NCI-H128 (cell line): ENCODE measurements around the gene D2HGDH.
"Not testable (repeated sequence)": the region's sequence is repeated elsewhere in the genome, so short reads cannot be mapped to it uniquely, and the experiment has no call there.

Experiments used
- DNase-seq: peaks from one replicate; lab custom pipeline; 2025; ENCODE audit not compliant: unreplicated experiment; lab: John Stamatoyannopoulos, UW

D2HGDH gene

DNA sequence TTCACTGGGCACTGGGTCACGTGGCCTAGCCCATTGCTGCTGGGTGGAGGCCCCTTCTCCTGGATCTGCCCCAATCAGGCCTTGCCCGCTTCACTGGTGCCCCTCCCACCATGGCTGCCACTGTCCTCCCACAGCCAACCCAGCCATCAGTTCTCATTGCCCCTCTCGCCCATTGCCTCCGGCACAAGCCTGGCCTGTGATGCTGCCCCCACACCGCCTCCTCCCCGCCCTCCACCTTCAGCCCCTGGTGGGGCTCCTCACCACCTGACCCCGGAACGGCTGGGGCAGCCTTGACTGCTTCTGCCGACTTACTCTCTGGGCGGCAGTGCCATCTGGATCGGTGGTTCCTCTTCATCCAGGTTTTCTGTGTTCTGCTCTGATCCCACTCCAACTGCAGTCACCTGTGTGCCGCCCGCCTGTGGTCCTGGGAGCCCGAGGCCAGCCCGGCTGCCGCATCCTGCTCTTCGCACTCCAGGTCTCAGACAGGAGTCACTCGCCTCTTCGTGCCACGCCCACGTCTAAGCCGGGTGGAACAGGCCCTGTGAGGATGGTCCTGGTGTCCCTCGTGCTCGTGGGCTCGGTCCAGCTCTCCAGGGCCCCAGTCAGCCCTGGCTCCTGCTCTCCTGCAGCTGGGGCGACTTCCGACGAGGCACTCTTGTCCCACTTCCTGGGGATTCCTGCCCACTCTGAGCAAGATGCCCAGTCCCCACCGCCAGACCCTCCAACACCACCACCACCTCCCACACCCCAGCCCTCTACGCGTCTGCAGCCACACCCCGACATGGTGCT lies 14.2 kb downstream of the D2HGDH start:
- DNase-seq = no peak

DNA sequence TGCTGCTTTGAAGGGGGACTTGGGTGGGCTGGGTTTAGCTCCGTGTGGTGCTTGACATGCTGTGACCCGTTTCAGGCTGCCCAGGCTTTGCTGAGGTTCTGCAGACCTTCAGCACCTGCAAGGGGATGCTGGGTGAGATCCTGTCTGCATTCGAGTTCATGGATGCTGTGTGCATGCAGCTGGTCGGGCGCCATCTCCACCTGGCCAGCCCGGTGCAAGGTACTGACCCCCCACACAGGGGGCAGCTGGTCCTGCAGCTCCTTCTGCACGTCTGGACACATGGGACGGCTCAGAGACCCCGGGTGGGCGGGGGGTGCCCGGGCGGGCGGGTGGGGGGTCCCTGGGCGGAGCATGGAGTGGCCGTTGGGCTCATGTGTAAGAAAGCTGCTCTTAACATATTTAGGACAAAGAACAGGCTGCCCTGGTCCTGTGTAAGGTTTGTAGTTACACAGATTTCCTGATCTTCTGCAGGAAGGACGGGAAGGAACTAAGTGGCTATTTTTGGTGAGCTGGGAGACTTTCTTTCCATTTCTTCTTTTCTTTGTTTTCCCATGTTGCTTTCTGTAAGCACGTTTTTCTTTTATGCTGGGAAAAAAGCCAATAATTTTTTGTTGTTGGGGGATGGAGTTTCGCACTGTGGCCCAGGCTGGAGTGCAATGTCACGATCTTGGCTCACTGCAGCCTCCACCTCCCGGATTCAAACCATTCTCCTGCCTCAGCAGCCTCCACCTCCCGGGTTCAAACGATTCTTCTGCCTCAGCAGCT lies 15.8 kb downstream of the D2HGDH start:
- no peak for DNase-seq

DNA sequence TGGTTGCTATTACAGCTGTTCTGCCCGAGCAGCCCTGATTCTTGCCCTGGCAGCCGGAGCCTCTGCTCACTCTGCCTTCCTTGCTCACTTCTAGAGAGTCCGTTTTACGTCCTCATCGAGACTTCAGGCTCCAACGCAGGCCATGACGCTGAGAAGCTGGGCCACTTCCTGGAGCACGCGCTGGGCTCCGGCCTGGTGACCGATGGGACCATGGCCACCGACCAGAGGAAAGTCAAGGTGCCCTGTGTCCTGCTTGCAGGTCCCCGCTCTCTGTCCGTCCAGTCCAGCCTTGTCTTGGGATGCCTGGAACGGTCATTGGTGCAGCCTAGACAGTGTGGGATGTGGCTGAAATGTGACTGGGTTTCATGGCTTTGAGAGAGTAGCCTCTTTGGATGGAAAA lies 16.7 kb downstream of the D2HGDH start:
- DNase-seq = no peak

- DNase-seq = no peak
Measured at GRCh38 chr2:241751776-241752175, 17.3 kb downstream of the D2HGDH start.

DNA sequence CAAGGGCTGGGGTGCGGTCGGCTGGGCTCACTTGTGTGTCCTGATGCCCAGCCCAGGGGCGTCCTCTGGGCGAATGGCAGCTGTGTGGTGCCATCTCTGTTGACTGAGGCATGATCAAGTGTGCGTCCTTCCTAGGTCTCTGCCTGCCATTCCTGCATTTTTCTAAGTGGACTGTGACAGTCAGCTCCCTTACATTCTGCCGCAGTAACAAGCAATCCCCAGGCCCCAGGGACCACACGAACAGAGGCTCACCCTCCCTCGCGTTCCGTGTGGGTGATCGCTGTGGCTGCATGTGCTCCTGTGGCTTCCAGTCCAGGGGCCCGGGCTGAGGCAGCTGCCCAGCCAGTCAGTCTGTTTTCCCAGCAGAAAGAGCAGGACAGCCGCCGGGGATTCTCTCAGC lies 17.8 kb downstream of the D2HGDH start:
- no peak for DNase-seq

DNA sequence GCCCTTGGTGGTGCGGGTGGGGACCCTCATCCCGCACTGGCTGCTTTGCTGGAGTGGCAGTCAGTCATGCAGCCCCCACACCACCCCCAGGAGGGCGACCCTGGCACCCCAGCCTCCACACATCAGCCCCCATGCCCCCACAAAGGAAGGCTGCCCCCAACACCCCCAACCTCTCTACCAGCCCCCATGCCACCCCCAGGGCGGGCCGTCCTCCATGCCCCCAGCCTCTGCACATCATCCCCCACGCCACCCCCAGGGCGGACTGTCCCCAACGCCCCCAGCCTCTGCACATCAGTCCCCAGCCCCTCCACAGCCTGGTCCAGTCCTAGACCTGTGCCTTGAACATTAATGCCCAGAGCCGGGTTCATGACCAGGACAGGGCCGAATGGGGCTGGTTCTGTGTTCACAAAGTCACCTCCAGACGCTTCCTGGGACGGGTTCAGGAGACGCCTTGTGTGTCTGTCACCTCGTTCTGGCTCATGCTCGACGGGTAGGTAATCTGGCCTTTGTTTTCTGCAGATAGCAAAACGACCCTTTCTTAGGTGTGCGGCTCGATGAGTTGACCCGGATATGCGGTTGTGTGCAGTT lies 18.4 kb downstream of the D2HGDH start:
- DNase-seq = no peak

DNA sequence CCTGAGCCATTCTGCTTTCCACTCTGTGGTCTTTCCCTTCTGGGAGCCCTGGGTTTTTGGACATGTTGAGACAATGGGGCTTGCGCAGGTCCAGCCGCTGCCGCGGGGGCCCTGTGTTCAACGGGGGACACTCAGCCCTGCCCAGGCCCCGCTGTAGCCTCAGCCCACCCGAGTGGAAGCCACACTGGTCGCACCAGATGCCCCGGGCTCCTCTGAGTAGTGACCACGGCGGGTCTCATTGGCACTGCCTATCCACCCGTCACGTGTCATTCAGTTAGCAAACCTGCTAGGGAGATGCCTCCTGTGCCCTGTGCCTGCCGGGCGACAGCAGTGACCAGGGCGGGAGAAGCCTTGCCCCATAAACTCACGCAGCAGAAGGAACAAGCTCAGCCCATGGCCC lies 19.1 kb downstream of the D2HGDH start:
- DNase-seq = no peak

DNA sequence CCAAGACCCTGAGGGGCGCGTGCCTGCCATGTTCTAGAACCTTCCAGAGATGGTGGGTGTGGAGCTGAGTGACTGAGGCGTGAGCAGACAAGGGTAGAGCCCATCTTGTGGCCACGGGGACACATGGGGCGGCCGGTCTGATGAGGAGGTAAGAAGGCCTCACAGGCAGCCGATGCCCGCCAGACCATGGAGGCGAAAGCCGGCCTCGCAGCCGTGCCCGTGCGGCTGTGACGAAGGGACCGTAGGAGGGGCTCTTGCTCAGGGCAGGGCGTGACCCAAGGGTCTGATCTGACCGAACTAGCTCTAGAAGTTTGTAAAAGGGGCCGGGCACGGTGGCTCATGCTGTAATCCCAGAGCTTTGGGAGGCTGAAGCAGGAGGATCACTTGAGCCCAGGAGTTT lies 19.6 kb downstream of the D2HGDH start:
- no peak for DNase-seq

GRCh38 chr2:241755166-241755565 lies 20.7 kb downstream of the D2HGDH start:
- DNase-seq = no peak

- no peak for DNase-seq
Measured at GRCh38 chr2:241755777-241756176, 21.3 kb downstream of the D2HGDH start.

DNA sequence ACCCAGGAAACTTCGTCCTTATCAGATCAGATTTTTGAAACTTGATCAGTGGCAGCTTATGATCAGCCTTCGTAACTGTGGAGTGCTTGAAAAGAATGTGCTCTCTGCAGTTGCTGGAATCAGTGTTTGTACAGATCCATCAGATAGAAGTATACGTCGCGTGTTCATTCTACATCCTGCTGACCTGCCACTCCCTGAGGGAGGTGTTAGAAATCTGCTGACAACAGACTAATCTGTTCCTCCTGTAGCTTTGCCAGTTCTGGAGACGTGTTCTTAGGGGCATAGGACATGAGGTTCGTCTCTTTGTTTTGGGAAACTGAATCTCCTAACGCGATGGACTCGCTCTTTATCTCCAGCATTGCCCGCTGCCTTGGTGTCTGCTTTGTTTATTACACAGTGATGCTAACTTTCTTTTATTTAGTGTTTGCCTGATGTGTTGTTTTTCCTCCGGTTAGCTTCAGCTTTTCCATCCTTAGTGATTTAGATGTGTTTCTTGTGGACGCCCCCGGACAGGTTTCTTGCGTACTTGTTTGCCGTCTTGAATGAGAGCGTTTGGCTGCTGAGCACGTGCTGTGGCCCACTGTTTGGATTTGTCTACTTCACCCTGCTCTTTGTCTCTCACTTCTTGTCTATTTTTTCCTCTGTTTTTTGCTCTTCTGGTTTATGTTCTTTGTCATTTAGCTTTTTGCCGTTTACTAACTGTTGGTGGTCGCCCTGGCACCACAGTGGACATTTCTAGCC lies 24.8 kb downstream of the D2HGDH start:
- no peak for DNase-seq

DNA sequence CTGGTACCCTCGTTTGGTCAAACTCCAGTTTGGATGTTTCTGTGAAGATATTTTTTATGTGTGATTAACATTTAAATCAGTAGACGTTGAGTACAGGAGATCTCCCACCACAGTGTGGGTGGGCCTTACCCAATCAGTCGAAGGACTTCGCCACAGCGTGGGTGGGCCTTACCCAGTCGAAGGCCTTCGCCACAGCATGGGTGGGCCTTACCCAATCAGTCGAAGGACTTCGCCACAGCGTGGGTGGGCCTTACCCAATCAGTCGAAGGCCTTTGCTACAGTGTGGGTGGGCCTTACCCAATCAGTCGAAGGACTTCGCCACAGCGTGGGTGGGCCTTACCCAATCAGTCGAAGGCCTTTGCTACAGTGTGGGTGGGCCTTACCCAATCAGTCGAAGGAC lies 25.5 kb downstream of the D2HGDH start:
- DNase-seq = not testable (repeated sequence)

DNA sequence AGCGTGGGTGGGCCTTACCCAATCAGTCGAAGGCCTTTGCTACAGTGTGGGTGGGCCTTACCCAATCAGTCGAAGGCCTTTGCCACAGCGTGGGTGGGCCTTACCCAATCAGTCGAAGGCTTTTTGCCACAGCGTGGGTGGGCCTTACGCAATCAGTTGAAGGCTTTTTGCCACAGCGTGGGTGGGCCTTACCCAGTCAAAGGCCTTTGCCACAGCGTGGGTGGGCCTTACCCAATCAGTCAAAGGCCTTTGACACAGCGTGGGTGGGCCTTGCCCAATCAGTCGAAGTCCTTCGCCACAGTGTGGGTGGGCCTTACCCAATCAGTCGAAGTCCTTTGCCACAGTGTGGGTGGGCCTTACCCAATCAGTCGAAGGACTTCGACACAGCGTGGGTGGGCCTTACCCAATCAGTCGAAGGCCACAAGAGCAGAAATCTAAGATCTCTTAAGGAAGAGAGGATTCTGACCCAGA lies 25.9 kb downstream of the D2HGDH start:
- no peak for DNase-seq

GRCh38 chr2:241762321-241762932 lies 28.0 kb downstream of the D2HGDH start:
- DNase-seq = no peak

- no peak for DNase-seq
Measured at GRCh38 chr2:241762933-241763369, 28.5 kb downstream of the D2HGDH start.

DNA sequence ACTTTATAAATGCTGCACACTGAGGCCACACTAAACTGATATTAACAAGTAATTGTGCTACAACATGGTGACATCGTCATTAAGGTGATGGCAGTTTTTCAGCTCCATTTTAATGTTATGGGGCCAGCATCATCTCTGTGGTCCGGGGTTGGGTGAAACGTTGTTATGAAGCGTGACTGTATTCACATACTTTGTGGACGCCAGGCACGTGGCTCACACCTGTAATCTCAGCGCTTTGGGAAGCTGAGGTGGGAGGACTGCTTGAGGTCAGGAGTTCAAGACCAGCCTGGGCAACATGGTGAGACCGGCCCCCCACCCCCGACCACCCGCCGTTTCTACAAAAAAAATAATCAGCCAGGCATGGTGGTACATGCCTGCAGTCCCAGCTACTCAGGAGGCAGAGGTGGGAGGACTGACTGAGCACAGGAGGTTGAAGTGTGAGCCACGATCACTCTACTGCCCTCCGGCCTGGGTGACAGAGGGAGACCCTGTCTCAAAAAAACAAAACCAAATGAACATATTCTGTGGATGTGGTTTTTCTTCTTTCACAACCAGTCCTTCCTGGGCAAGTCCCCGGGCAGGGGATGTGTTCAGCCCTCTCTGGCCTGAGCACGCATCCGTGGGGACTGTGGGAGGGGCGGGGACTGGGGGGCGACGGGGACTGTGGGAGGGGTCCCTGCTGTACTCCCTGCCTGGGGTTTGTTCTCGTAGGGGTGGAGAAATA lies 29.3 kb downstream of the D2HGDH start:
- DNase-seq = no peak

GRCh38 chr2:241764275-241765241 lies 30.1 kb downstream of the D2HGDH start:
- DNase-seq = no peak

GRCh38 chr2:241767464-241768250 lies 33.2 kb downstream of the D2HGDH start:
- no peak for DNase-seq
